NB4 (cell line): ENCODE results near the gene SIDT1.
A peak's percentile ranks its signal among the peaks of the same experiment; 100 is the strongest.

Experiments used
- DNase-seq: peaks from one replicate; pipeline ENCODE4 v3.0.0; 2010; ENCODE audit warnings: low read depth
- H3K4me3 ChIP-seq: one replicate; pipeline ENCODE4 v1.5.1; 2011; ENCODE audit warnings: mild to moderate bottlenecking, low read depth, low read length, moderate library complexity
- MAX ChIP-seq: IDR thresholded peaks from 2 replicates; pipeline ENCODE4 v1.6.1; 2011; ENCODE audit warnings: low read depth, low read length
- MYC ChIP-seq: IDR thresholded peaks from 2 replicates; pipeline ENCODE4 v1.6.1; 2011; ENCODE audit warnings: low read depth, low read length
- POLR2A ChIP-seq: IDR thresholded peaks from 2 replicates; pipeline ENCODE4 v1.6.1; 2011; ENCODE audit warnings: mild to moderate bottlenecking; ENCODE audit not compliant: insufficient read length; ENCODE audit errors: extremely low read depth
- TF ChIP-seq, protein P1 (sequence below): IDR thresholded peaks from one replicate; pipeline ENCODE4 v1.5.1; 2012; ENCODE audit warnings: low read depth, low read length

SIDT1 gene

GRCh38 chr3:113514265-113514769, 18.0 kb upstream of the SIDT1 start:
- H3K4me3 ChIP-seq: peak overlapping the region; percentile 98
- DNase-seq: peak; percentile 21
- no peak for TF ChIP-seq MAX
- TF ChIP-seq, protein P1, sequence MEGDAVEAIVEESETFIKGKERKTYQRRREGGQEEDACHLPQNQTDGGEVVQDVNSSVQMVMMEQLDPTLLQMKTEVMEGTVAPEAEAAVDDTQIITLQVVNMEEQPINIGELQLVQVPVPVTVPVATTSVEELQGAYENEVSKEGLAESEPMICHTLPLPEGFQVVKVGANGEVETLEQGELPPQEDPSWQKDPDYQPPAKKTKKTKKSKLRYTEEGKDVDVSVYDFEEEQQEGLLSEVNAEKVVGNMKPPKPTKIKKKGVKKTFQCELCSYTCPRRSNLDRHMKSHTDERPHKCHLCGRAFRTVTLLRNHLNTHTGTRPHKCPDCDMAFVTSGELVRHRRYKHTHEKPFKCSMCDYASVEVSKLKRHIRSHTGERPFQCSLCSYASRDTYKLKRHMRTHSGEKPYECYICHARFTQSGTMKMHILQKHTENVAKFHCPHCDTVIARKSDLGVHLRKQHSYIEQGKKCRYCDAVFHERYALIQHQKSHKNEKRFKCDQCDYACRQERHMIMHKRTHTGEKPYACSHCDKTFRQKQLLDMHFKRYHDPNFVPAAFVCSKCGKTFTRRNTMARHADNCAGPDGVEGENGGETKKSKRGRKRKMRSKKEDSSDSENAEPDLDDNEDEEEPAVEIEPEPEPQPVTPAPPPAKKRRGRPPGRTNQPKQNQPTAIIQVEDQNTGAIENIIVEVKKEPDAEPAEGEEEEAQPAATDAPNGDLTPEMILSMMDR: no peak
- no peak for TF ChIP-seq POLR2A
- TF ChIP-seq MYC: no peak

DNA sequence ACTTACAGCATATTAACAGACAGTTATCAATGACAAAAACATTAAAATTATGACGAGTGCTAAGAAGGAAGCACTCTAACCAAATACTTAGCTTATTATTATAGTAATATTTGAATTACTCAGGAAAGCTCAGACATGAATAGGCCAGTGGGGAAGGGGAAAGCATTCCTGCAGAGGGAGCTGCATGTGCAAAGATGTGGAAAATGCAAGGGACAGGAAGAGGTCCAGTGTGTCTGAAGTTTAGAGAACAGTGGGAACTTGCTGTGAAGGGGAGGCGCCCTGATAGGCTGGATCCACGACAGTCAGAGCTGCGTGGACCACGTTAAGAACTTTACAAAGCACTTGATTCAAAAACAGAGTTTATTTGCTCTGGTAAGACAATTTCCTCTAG, 16.2 kb upstream of the SIDT1 start:
- TF ChIP-seq, protein P1: peak; percentile 5
- no peak for TF ChIP-seq MYC
- H3K4me3 ChIP-seq: peak overlapping the region; percentile 98
- DNase-seq: peak; percentile 48

DNA sequence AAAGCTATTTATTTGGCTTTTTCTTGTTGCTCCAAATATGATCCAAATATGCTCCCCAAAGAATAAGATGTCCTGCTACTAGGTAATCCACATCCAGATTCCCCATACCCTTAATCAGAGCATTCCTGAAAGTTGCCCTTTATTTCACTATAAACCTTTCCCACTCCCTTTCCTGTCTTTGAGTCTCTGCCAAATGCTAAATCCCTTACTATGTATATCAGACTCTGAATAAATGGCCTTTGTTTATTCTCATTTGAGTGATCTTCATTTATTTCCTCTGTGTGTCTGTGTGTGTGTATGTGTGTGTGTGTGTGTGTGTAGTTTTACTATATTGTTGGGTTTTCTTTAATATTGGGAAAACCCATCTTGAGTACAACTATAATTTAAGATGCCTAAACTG, 10.4 kb upstream of the SIDT1 start:
- TF ChIP-seq POLR2A: no peak
- no peak for TF ChIP-seq MAX
- TF ChIP-seq, protein P1: no peak
- TF ChIP-seq MYC: no peak
- no peak for DNase-seq
- no peak overlapping the region for H3K4me3 ChIP-seq

- TF ChIP-seq POLR2A: no peak
- TF ChIP-seq, protein P1: no peak
- TF ChIP-seq MYC: no peak
- TF ChIP-seq MAX: no peak
- H3K4me3 ChIP-seq: no peak overlapping the region
Observed at GRCh38 chr3:113523241-113523640, 9.1 kb upstream of the SIDT1 start.

DNA sequence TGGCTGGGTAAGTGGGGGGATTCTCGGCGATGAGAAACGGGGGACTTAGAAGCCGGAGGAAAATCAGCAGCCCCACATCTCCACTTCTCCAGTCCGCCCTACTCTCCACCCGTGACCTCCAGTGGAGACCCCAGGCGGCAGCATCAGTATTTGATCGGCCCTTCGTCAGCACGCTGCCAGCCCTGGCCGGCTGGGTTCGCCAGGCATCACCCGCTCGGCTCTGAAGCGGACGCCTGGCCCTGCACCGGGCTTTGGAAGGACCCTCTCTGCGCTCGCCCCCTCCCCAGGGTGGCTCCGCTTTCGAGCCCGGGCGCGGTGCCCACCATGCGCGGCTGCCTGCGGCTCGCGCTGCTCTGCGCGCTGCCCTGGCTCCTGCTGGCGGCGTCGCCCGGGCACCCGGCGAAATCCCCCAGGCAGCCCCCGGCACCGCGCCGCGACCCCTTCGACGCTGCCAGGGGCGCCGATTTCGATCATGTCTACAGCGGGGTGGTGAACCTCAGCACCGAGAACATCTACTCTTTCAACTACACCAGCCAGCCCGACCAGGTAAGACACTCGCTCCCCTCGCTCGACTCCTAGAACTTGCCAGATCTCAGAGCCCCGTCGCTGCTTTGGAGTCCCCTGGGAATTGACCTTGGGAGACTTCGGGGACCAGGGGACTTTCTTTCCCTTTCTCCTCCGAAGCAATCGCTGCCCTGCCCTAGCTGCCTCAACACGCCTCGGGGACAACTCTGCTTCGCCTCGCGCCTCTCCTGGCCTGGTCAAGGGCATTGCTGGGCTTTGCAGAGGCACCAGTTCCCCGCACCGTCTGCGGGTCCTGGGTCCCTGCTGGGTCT, 561 bp downstream of the SIDT1 start:
- peak; percentile 12 for DNase-seq
- no peak for TF ChIP-seq POLR2A
- TF ChIP-seq MAX: no peak
- TF ChIP-seq, protein P1: no peak
- no peak for TF ChIP-seq MYC
- H3K4me3 ChIP-seq: peak overlapping the region; percentile 60

More at GRCh38 chr3:113523241-113523640, 9.1 kb upstream of the SIDT1 start:
- no peak for DNase-seq
